ENCODE results near the gene SPC24.
A peak's percentile ranks its signal among the peaks of the same experiment; 100 is the strongest.
"Not testable (repeated sequence)": the region's sequence is repeated elsewhere in the genome, so short reads cannot be mapped to it uniquely, and the experiment has no call there.

Gene SPC24

GRCh38 chr19:11182994-11183393, 27.4 kb upstream of the SPC24 start:
- no peaks in the 10 kb centered on the region for H3K27me3 ChIP-seq (ENCODE audit: low read length)
- no peak overlapping the region for H2AFZ ChIP-seq (ENCODE audit: low read depth, low read length, severe bottlenecking)
- H4K20me1 ChIP-seq (ENCODE audit: low read depth, low read length) = no peaks in the 10 kb centered on the region
- no peak for TF ChIP-seq CTCF (IDR thresholded peaks at IDR 0.05; ENCODE audit: insufficient read depth, low read length, poor library complexity, severe bottlenecking)
- no peak for TF ChIP-seq EZH2phosphoT487 (conservative IDR thresholded peaks at IDR 0.05; ENCODE audit: low read length)
- no peak overlapping the region for H3K4me3 ChIP-seq (ENCODE audit: insufficient read depth, low read length, poor library complexity, severe bottlenecking)
- H3F3A ChIP-seq (ENCODE audit: insufficient read depth) = peaks cover 11% of the 10 kb centered on the region
- no peaks in the 10 kb centered on the region for H3K9me2 ChIP-seq (replicated peaks; ENCODE audit: insufficient read depth, low read length)
- H3K4me2 ChIP-seq (ENCODE audit: low read depth, low read length, poor library complexity, severe bottlenecking) = no peak overlapping the region
- H3K36me3 ChIP-seq (ENCODE audit: low read length) = no peaks in the 10 kb centered on the region
- H3K79me2 ChIP-seq (ENCODE audit: insufficient read depth, low read length) = no peaks in the 10 kb centered on the region
- H3K9ac ChIP-seq (ENCODE audit: low read length) = no peak overlapping the region
- no peak overlapping the region for H3K27ac ChIP-seq (ENCODE audit: low read depth, low read length)
- no peaks in the 10 kb centered on the region for H3K9me3 ChIP-seq (ENCODE audit: insufficient read depth, low read length)

- Histone ChIP-seq H4K20me1 (ENCODE audit: low read depth, low read length) (no peaks in the 10 kb centered on the region), H3F3A (ENCODE audit: insufficient read depth) (peaks cover 11% of the 10 kb centered on the region), H3K27ac (ENCODE audit: low read depth, low read length) (peak overlapping the region; percentile 19; the same call in 1 of the 2 replicates), H3K4me3 (ENCODE audit: insufficient read depth, low read length, poor library complexity, severe bottlenecking) (no peak overlapping the region), H3K79me2 (ENCODE audit: insufficient read depth, low read length) (no peaks in the 10 kb centered on the region), H2AFZ (ENCODE audit: low read depth, low read length, severe bottlenecking) (no peak overlapping the region), H3K9me2 (replicated peaks; ENCODE audit: insufficient read depth, low read length) (no peaks in the 10 kb centered on the region), H3K4me2 (ENCODE audit: low read depth, low read length, poor library complexity, severe bottlenecking) (no peak overlapping the region), H3K9ac (ENCODE audit: low read length) (no peak overlapping the region), H3K27me3 (ENCODE audit: low read length) (no peaks in the 10 kb centered on the region), H3K9me3 (ENCODE audit: insufficient read depth, low read length) (no peaks in the 10 kb centered on the region), H3K36me3 (ENCODE audit: low read length) (no peaks in the 10 kb centered on the region)
- TF ChIP-seq CTCF (IDR thresholded peaks at IDR 0.05; ENCODE audit: insufficient read depth, low read length, poor library complexity, severe bottlenecking) = no peak
- TF ChIP-seq EZH2phosphoT487 (conservative IDR thresholded peaks at IDR 0.05; ENCODE audit: low read length) = no peak
Observed at GRCh38 chr19:11181488-11181887, 25.9 kb upstream of the SPC24 start.

GRCh38 chr19:11180975-11181374, 25.4 kb upstream of the SPC24 start:
- H4K20me1 ChIP-seq (ENCODE audit: low read depth, low read length); H3K9me3 ChIP-seq (ENCODE audit: insufficient read depth, low read length); H3K27ac ChIP-seq (ENCODE audit: low read depth, low read length); H3K9ac ChIP-seq (ENCODE audit: low read length); H3K79me2 ChIP-seq (ENCODE audit: insufficient read depth, low read length); H2AFZ ChIP-seq (ENCODE audit: low read depth, low read length, severe bottlenecking); H3K4me3 ChIP-seq (ENCODE audit: insufficient read depth, low read length, poor library complexity, severe bottlenecking); H3K4me2 ChIP-seq (ENCODE audit: low read depth, low read length, poor library complexity, severe bottlenecking); H3K9me2 ChIP-seq (replicated peaks; ENCODE audit: insufficient read depth, low read length); H3K36me3 ChIP-seq (ENCODE audit: low read length); H3K27me3 ChIP-seq (ENCODE audit: low read length): not testable (repeated sequence)
- H3F3A ChIP-seq (ENCODE audit: insufficient read depth) = peaks cover 11% of the 10 kb centered on the region

GRCh38 chr19:11180346-11180745, 24.8 kb upstream of the SPC24 start:
- Histone ChIP-seq H3K27ac (ENCODE audit: low read depth, low read length) (peak overlapping the region; percentile 78), H3K4me2 (ENCODE audit: low read depth, low read length, poor library complexity, severe bottlenecking) (peak overlapping the region; percentile 72), H3F3A (ENCODE audit: insufficient read depth) (peaks cover 11% of the 10 kb centered on the region), H3K9ac (ENCODE audit: low read length) (peak overlapping the region; percentile 59), H3K9me2 (replicated peaks; ENCODE audit: insufficient read depth, low read length) (no peaks in the 10 kb centered on the region), H3K27me3 (ENCODE audit: low read length) (no peaks in the 10 kb centered on the region), H3K9me3 (ENCODE audit: insufficient read depth, low read length) (no peaks in the 10 kb centered on the region), H2AFZ (ENCODE audit: low read depth, low read length, severe bottlenecking) (peak overlapping the region; percentile 73), H3K4me3 (ENCODE audit: insufficient read depth, low read length, poor library complexity, severe bottlenecking) (peak overlapping the region; percentile 50), H3K79me2 (ENCODE audit: insufficient read depth, low read length) (no peaks in the 10 kb centered on the region), H3K36me3 (ENCODE audit: low read length) (no peaks in the 10 kb centered on the region), H4K20me1 (ENCODE audit: low read depth, low read length) (no peaks in the 10 kb centered on the region)
- TF ChIP-seq EZH2phosphoT487 (conservative IDR thresholded peaks at IDR 0.05; ENCODE audit: low read length) (no peak), CTCF (IDR thresholded peaks at IDR 0.05; ENCODE audit: insufficient read depth, low read length, poor library complexity, severe bottlenecking) (no peak)
